ENCODE data around the gene GATA2. TPM values are rescaled to one million over a fixed set of nuclear protein-coding genes. Genes with fewer than 3 reads are reported as not detected.

The GATA2 gene
- total and polyA plus RNA-seq, 2 of the 13 experiments (the other 11 are each of a cell fraction or from before 2014, with no cell fraction given), result 3.5 to 6.2 TPM

GRCh38 chr3:128486681-128487537 lies 6.1 kb downstream of the GATA2 start (continued):
- TF ChIP-seq ZNF772 (CRISPR knock-in tag; IDR thresholded peaks at IDR 0.05) (peak; percentile 48; the same call in 1 of the 2 replicates), PAF1 (CRISPR knock-in tag; IDR thresholded peaks at IDR 0.05) (no peak), CHD4 (IDR thresholded peaks at IDR 0.05; ENCODE audit: borderline replicate concordance, low read length) (no peak), ZNF530 (CRISPR knock-in tag; IDR thresholded peaks at IDR 0.05; ENCODE audit: low read depth) (no peak), NONO (IDR thresholded peaks at IDR 0.05) (no peak), NONO (CRISPR knock-in tag; conservative IDR thresholded peaks at IDR 0.05) (0 out of 2 replicates have a peak, but pooled peaks have one; percentile 11), ZC3H4 (CRISPR knock-in tag; IDR thresholded peaks at IDR 0.05; ENCODE audit: borderline replicate concordance) (no peak), UBTF (CRISPR knock-in tag; IDR thresholded peaks at IDR 0.05) (peak; percentile 70; the same call in 1 of the 2 replicates), RARA (CRISPR knock-in tag; IDR thresholded peaks at IDR 0.05) (no peak), FIP1L1 (IDR thresholded peaks at IDR 0.05; ENCODE audit: borderline replicate concordance, insufficient read depth, low read depth, low read length) (no peak), ZNF484 (CRISPR knock-in tag; IDR thresholded peaks at IDR 0.05; ENCODE audit: borderline replicate concordance, low read depth) (no peak), REXO4 (CRISPR knock-in tag; IDR thresholded peaks at IDR 0.05; ENCODE audit: borderline replicate concordance) (no peak), JUNB (CRISPR knock-in tag; IDR thresholded peaks at IDR 0.05; ENCODE audit: borderline replicate concordance) (no peak), ELF3 (CRISPR knock-in tag; IDR thresholded peaks at IDR 0.05) (no peak), DNMT1 (CRISPR knock-in tag; IDR thresholded peaks at IDR 0.05) (0 out of 2 replicates have a peak, but pooled peaks have one; percentile 52), EHMT2 (IDR thresholded peaks at IDR 0.05; ENCODE audit: borderline replicate concordance, low read depth, low read length) (no peak), SP5 (CRISPR knock-in tag; IDR thresholded peaks at IDR 0.05; ENCODE audit: borderline replicate concordance, low read depth) (no peak), ZBTB38 (CRISPR knock-in tag; IDR thresholded peaks at IDR 0.05) (peak; percentile 70), ZMAT3 (CRISPR knock-in tag; conservative IDR thresholded peaks at IDR 0.05) (peak; percentile 40; the same call in 1 of the 2 replicates), ZNF891 (CRISPR knock-in tag; IDR thresholded peaks at IDR 0.05) (no peak), ZBTB8A (CRISPR knock-in tag; IDR thresholded peaks at IDR 0.05; ENCODE audit: borderline replicate concordance, low read depth) (no peak), PRMT3 (CRISPR knock-in tag; IDR thresholded peaks at IDR 0.05; ENCODE audit: borderline replicate concordance, low read depth) (no peak)
- TF ChIP-seq, protein P1, sequence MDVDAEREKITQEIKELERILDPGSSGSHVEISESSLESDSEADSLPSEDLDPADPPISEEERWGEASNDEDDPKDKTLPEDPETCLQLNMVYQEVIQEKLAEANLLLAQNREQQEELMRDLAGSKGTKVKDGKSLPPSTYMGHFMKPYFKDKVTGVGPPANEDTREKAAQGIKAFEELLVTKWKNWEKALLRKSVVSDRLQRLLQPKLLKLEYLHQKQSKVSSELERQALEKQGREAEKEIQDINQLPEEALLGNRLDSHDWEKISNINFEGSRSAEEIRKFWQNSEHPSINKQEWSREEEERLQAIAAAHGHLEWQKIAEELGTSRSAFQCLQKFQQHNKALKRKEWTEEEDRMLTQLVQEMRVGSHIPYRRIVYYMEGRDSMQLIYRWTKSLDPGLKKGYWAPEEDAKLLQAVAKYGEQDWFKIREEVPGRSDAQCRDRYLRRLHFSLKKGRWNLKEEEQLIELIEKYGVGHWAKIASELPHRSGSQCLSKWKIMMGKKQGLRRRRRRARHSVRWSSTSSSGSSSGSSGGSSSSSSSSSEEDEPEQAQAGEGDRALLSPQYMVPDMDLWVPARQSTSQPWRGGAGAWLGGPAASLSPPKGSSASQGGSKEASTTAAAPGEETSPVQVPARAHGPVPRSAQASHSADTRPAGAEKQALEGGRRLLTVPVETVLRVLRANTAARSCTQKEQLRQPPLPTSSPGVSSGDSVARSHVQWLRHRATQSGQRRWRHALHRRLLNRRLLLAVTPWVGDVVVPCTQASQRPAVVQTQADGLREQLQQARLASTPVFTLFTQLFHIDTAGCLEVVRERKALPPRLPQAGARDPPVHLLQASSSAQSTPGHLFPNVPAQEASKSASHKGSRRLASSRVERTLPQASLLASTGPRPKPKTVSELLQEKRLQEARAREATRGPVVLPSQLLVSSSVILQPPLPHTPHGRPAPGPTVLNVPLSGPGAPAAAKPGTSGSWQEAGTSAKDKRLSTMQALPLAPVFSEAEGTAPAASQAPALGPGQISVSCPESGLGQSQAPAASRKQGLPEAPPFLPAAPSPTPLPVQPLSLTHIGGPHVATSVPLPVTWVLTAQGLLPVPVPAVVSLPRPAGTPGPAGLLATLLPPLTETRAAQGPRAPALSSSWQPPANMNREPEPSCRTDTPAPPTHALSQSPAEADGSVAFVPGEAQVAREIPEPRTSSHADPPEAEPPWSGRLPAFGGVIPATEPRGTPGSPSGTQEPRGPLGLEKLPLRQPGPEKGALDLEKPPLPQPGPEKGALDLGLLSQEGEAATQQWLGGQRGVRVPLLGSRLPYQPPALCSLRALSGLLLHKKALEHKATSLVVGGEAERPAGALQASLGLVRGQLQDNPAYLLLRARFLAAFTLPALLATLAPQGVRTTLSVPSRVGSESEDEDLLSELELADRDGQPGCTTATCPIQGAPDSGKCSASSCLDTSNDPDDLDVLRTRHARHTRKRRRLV (CRISPR knock-in tag; IDR thresholded peaks at IDR 0.05), result no peak
